GM18873 (cell line): ENCODE results near the gene ABHD16B.
"Not testable (repeated sequence)": the region's sequence is repeated elsewhere in the genome, so short reads cannot be mapped to it uniquely, and the experiment has no call there.

ENCODE experiments used
- ATAC-seq: cut with Tn5 transposase; IDR thresholded peaks from one replicate; pipeline ENCODE4 v1.9.1; 2021; ENCODE audit warnings: mild to moderate bottlenecking, moderate library complexity, moderate number of reproducible peaks; ENCODE audit not compliant: unreplicated experiment, low FRiP score

The ABHD16B gene

DNA sequence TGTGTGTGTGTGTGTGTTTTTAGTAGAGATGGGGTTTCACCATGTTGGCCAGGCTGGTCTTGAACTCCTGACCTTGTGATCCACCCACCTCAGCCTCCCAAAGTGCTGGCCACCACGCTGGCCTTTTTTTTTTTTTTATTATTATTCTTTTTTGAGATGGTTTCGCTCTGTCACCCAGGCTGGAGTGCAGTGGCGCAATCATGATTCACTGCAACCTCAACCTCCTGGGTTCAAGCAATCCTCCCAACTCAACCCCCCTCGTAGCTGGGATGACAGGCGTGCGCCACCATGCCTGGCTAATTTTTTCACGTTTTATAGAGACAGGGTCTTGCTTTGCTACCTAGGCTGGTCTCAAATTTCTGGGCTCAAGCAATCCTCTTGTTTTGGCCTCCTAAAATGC is 12.9 kb downstream of the ABHD16B start:
- ATAC-seq: not testable (repeated sequence)

DNA sequence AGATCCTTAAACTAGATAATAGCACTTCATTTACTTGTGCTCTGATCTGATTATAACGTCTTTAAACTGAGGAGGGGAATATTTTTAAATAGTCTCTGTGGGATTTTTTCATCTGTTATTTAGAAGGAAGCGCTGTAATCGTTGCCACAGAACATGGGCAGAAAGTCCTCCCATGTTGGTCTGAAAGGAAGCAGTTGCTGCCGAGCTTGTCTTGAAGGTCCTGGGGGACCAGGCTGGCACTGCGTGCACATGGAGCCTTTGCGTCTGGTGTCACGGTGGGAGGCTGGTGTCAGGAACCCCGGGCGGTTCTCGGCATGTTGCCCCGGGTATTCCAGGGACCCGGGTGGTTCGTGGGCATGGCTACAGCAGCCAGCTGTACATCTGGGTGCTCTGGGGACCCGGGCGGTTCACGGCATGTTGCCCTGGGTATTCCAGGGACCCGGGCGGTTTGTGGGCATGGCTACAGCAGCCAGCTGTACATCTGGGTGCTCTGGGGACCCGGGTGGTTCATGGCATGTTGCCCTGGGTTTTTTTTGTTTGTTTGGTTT is 15.3 kb downstream of the ABHD16B start:
- no peak for ATAC-seq

DNA sequence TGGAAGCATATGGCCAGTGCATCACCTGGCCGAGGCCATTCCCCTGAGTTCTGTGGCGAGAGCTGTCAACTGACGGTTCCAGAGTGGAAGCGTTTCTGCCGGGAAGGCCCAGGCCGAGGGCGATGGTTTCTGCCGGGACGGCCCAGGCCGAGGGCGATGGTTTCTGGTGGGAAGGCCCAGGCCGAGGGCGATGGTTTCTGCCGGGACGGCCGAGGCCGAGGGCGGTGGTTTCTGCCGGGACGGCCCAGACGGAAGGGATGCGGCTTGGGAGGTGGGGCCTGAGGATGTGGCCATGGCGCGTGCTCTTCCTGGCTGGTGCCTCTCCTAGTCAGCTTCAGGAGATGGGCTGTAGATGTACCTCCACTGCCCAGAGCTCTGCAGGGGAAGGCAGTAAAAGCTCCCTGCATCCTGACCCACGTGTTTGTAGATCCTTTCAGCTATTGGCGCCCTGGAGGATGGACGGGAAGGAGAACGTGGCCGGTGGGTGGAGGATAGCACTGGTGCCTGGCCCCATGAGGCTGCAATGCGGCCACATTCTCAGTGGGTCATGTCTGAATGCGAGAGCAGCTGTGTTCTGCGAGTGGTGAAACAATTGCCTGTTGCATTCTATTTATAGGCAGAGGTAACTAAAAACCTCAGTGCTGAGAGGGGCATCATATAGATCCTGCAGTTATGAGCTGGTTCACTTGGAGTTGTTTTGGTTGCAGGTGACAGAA is 16.6 kb downstream of the ABHD16B start:
- no peak for ATAC-seq

DNA sequence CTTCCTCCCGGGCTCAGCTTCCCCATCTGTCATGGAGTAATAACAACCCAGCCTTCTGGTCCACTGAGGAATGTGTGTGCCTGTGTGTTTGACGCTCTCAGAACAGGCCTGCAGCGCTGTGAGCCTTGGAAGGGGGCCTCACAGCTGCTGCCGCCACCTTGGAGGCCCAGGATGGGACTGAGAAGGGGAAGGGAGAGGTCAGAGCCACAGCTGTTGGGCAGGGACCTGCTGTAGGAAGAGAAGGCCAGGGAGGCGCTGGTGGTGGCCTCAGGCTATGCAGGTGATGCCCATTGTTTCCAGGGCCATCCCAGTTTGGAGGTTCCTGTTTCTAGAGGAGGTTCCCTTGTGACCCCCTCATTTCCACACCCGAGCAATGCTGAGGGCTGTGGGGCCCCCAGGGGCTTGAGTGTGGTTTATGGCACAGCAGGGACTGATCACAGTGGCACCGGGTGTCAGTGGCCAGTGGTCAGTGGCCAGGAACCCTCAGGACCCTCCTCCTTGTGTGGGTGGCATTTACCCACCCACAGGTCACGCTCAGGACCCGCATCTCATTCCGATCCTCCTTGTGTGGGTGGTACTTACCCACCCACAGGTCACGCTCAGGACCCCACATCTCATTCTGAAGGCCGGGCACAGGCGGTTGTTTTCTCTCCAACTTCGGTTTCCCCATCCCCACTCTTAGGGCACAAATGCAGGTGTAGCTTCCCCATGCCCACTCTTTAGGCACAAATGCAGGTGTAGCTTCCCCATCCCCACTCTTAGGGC is 17.8 kb downstream of the ABHD16B start:
- no peak for ATAC-seq

DNA sequence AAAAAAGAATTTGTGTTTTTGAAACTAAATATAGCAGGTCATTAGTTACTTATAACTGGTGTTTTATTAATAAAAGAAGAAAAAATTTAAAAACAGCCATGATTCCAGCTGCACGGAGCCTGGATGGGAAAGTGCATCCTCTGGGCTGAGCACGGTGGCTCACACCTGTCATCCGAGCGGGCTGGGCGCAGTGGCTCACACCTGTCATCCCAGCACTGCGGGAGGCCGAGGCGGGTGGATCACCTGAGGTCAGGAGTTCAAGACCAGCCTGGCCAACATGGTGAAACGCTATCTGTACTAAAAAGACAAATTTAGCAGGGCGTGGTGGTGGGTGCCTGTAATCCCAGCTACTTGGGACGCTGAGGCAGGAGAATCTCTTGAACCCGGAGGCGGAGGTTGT is 19.6 kb downstream of the ABHD16B start:
- not testable (repeated sequence) for ATAC-seq

DNA sequence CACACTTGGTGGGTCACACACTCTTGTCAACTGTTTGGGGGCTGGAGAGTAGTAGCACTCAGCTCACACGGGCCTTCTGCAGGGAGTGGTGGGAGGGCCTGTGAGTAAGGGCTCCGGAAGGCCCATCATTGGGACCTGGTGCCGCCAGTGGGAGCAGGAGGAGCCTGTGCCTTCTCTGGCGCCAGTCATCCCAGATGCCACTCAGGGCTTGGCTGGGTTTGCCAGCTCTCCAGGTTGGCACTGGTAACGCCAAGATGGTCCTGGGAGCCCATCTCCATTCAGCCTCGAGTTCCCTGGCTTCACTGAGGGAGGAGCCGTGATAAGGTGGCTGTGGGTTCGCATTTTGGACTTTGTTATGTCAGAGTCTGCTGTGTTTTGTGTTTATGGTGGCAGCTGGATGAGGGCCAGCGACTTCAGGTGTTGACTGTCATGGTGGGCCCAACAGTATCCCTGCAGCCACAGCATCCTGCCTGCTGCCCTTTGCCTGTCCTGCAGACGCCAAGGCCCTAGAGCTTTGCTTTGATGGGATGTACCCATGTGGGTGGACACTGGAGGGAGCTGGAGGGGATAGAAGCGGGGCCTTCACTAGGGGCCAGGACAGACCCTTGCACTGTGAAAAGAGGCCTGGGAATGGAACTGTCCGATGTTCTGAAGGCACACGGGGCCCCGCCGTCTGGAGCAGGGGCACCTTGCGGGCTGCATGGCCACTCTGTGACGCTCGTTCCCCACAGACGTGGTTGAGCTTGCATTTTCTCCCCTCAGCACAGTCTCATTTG is 20.3 kb downstream of the ABHD16B start:
- no peak for ATAC-seq

DNA sequence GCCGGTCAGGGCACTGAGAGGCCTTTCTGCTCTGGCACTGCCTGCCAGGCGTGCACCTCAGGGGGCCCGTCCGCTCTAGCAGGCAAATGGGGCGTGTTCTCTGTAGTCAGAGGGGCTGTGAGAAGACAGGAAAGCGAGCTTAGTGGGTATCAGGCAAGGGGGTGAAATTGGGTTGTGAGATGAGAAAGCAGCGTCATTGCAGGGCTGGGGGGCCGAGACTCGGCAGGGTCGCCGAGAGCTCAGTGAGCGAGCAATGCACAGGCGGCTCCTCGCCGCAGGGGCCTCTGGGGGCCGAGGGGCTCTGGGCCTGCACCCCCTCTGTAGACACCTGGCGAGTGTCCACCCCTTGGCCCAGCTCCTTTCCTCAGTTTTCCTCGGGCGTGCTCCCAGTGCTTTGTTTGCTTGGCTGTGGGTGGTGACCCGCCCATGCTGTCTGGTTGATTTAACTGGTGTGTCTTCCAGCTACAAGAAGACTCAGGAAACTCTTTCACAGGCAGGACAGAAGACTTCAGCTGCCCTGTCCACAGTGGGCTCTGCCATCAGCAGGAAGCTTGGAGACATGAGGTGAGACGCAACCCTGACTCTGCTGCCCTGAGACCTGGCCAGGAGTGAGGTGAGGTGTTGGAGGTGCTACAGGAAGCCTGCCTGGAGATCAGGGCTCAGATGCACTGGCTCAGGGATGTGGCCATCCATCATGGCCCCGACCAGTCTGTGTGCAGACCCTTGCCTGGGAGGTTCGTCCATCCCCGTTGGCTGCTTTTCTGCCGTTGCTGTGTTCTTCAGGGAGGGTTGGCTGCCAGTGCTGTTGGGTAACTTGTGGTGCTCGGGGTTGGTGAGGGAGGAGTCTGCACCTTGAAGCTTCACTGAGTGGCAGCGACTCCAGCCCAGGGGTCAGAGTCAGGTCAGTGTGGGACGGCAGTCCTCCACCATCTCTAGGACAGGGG is 21.2 kb downstream of the ABHD16B start:
- ATAC-seq: no peak

DNA sequence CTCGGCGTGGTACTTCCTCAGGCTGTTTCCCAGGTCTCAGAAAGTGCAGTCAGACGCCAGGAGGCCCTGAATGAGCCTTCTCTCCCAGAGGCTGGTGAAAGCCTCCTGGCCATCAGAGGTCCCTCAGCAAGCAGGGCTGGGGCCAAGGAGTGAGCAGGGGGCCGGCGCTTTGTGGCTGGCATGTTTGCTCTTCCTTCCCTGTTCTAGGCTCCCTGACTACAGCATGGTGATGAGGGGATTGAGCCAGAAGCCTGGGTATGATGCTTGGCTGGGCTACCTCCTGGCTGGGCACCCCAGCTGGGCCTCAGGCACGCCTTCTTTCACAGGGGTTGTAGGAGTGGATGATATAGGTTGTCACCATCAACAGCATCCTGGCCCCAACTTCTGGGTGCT is 21.9 kb downstream of the ABHD16B start:
- no peak for ATAC-seq

DNA sequence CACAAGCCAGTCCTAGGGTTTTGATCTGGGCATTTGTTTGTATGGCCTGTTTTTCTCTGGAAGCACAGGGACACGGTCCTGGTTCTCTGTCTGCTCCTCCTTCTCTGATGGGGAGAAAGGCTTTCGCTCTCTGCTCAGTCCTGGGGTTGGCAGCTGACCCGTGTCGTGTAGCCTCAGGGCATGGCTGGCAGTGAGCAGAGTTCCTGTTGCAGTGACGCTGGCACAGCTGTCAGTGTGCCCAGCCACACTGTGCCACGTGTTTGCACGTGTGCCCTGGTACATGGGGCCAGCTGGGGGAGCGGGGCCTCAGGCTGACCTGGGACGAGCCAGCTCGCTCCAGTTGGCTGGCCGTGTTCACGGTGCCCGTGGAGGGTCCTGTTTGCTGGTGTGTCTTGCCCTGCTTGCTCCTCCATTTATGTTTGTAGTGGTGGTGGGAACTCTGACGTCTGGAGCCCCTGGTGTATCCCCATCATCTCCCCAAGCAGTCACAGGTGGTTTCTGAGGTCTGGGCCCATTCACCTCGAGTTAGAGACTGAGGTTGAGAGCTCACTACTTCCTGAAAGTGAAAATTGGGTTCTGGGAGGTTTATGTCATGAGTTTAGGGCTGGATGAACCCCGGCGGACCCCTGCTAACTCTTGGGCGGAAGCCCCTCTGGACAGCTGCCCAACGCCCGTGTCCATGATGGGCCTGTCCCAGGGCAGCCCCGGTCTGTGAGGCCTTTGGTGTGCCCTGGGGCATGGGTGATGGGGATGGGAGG is 23.4 kb downstream of the ABHD16B start:
- no peak for ATAC-seq

DNA sequence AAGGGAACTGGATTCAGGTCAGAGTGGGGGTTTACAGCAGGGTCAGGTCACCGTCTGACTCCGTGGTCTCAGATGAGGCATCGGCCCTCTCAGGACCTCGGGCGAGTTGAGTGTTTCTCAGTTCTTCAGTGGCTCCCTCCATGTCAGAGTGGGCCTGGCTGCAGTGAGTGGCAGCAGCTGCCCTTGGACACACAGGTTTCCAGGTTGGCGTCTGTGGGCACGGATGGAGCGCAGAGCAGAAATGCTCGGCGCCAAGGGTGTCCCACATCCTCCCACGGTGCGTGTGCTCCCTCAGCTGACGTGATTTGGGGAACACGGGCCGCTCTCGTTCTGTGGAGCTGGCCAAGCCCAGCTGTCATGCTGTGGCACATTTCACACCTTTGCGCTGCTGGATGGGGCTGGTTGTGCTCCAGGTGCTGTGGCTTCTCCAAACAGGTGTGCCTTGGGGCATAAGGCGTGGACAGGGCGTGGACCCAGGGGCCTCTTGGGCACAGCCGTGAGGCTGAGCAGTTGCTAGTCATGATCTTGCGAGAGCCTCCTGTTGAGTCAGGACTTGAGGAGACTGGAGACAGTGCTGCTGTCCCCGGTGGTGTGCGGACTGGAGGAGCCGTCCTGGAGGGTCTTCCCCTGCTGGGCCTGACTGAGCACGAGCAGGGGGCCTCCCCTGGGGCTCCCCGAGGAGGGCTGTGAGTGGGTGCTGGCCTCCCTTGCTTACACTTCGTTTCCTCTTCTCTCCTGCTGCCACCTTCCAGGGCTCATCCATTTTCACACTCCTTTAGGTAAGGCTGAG is 24.2 kb downstream of the ABHD16B start:
- no peak for ATAC-seq

DNA sequence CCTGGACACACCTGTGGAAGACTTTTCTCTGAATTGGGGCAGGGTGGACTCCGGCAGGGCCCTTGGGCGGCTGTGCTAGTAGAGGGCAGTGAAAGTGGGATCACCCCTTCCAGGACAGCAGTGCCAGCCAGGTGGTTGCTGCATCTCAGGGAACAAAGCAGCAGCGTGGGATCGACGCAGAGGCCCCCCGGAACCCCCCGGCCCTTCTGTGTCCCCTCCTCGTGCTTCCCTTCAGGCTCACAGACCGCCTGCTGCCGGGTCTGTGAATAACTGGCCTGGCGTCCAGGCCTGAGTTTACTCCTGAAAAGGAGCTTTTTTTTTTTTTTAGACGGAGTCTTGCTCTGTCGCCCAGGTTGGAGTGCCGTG is 24.7 kb downstream of the ABHD16B start:
- no peak for ATAC-seq

DNA sequence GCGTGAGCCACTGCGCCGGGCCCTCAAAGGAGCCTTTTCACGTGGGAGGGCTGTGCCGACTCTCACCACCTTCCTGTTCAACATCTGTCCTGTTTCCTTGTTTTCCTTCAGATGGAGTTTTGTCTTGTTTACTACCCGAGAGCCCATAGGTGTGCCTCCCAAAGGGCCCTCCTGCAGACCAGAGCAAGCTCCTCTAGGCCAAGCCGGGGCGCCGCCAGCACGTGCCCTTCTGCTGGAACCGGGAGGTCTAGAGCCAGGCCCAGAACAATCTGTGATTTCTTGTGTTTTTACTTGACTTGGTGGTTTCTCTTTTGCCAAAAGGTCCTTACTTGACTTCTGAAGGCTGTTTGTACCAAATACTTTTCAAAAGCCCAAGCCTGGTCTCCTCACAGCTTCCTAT is 25.6 kb downstream of the ABHD16B start:
- ATAC-seq: no peak

DNA sequence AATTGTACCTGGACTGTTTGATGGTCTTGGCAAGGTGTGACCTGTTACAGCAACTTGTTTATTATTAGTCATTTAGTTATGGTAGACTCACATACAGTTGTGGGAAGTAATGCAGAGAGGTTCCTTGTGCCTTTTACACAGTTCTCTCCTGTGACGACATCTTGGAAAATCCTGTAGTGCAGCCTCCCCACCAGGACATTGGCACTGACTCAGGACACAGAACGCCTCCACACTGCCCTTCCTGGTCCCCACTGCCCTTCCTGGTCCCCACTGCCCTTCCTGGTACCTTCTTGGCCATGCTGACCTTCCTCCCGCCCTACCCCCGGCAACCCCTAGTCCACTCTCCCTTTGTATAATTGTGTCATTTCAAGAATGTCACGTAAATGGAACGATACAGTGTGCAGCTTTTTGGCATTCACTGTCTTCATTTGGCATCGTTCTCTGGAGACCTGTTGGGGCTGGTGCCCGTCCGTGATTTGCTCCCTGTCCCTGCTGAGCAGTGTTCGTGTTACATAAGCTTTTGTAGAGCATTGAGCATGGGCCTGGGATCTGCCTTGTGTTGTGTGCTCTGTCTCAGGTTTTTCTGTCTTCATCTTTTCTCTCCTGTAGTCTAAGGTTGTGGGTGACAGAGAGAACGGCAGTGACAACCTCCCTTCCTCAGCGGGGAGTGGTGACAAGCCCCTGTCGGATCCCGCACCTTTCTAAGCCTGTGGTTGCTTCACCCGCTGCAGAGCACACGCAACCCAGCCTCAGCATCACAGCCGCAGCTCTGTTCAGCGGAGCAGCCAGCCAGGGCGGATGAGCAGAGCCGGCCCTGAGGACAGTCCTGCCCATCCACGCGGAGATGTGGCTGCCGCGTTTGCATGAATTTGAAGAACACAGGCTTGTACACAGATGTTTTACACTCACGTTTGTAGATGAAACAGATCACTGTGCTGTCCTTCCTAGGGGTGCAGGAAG is 28.2 kb downstream of the ABHD16B start:
- ATAC-seq: no peak

DNA sequence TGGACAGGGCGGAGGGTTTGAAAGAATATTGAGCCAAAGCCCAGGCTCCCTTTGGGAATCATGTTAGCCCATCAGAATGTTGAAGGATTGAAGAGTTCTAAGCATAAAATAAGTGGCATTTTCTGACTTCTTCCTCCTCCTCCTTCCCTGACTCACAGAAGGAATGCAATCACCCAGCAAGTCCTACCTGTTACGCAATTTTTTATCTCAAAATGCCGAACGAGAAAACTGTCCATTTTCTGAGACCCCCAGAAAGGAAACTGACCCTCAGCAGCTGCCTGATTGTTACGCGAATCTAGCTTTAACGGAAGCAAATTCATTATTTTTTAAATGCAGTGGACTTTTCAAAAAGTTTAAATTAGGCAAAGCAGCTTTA is 28.9 kb downstream of the ABHD16B start:
- no peak for ATAC-seq

DNA sequence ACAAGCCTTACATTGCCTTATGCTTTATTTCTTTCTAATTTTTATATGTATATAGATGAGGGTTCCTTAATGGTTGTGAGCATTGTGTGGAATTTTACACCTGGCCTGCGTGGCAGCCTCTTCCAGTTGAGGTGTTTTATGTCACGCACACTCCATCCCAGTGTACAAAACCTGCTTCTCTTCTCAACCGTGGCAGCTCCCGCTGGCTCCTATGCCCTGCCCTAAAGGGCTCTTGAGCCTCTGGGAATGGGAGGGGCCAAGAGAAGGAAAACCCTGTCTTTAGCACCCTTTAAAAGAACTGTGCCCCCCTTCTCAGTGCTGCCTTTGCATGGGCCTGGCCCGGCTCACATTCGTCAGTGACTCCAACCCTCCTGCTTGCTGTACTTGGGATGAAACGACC is 29.3 kb downstream of the ABHD16B start:
- ATAC-seq: no peak

DNA sequence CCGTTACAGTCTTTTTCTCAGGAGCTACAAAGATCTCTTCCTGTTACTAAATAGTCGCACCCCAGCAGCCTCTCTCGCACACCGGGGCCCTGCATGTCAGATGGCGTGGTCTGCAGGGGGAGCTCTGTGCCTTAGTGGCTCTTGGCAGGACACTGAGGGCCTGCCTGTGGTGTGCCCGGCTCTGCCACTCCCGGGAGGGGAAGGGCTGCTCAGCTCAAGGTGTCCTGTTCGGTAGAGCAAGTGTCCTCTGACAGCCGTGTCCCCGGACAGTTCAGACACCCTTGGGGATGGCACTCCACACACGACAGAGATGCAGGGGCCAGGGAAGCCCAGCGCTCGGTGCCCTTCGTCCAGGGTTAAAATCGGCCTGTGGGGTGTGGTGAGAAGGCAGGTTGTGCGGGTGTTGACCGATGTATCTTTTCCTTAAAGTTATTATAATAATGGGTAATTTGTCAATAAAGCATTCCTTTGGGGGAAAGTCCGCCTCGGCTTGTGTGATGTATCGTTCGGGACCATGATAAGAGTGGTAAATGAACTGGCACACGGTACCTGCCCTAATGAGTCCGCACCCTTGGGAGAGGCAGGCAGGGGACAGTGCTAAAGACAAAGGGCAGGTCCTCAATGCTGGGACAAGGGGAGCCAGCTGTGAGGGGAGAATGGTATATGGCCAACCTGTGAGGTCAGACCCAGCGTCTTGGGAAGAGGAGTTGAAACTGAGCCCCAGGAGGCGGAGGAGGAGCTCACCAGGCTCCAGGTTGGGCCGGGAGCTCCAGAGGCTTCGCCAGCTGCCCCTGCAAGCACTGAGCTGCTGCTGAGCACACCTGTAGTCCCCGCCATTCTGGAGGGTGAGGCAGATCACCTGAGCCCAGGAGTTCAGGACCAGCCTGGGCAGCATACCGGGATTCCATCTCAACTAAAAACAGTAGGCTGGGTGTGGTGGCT is 30.0 kb downstream of the ABHD16B start:
- no peak for ATAC-seq
